Glutamatergic neuron (in vitro differentiated cells): Measurements from ENCODE around the gene AK3. TPM values are rescaled to one million over a fixed set of nuclear protein-coding genes. Genes with fewer than 3 reads are reported as not detected.

Experiments
- DNase-seq: peaks from one replicate; pipeline ENCODE4 v3.0.0; 2022
- H3K27ac Mint-ChIP-seq: one replicate; pipeline ENCODE4 v1.8.0; 2020; ENCODE audit warnings: mild to moderate bottlenecking, mixed read lengths, inconsistent platforms; ENCODE audit not compliant: unreplicated experiment
- H3K27me3 Mint-ChIP-seq: one replicate; pipeline ENCODE4 v1.8.0; 2020; ENCODE audit warnings: mild to moderate bottlenecking, moderate library complexity, mixed read lengths, inconsistent platforms; ENCODE audit not compliant: unreplicated experiment
- H3K36me3 Mint-ChIP-seq: one replicate; pipeline ENCODE4 v1.8.0; 2020; ENCODE audit warnings: mild to moderate bottlenecking, mixed read lengths, inconsistent platforms; ENCODE audit not compliant: unreplicated experiment
- H3K4me1 Mint-ChIP-seq: one replicate; pipeline ENCODE4 v1.8.0; 2020; ENCODE audit warnings: mild to moderate bottlenecking, low read depth, mixed read lengths, inconsistent platforms; ENCODE audit not compliant: unreplicated experiment
- H3K4me3 Mint-ChIP-seq: one replicate; pipeline ENCODE4 v1.8.0; 2020; ENCODE audit warnings: mild to moderate bottlenecking, mixed read lengths, inconsistent platforms; ENCODE audit not compliant: unreplicated experiment
- H3K9me3 Mint-ChIP-seq: one replicate; pipeline ENCODE4 v1.8.0; 2020; ENCODE audit warnings: mild to moderate bottlenecking, moderate library complexity, mixed read lengths, inconsistent platforms; ENCODE audit not compliant: unreplicated experiment
- CTCF ChIP-seq: fragments of 200-600 bp; sonication (generic); IDR thresholded peaks from one replicate; pipeline ENCODE4 v1.5.0; 2021; ENCODE audit not compliant: partially characterized antibody, unreplicated experiment
- total RNA-seq: library from RNA; stranded (reverse); fragmentation: NEBNext Ultra II Directional; extraction: Animal tissue kit (Norgen Biotek cat#: 25700); gene quantifications from one replicate; pipeline ENCODE4 v1.2.1, GENCODE V29; 2021; ENCODE audit not compliant: unreplicated experiment

The AK3 gene
- total RNA-seq, 1 donor from 2014 or later: 33.7 TPM

- DNase-seq: no peak
- no peaks in the 10 kb centered on the region for H3K4me1 Mint-ChIP-seq
- no peaks in the 10 kb centered on the region for H3K9me3 Mint-ChIP-seq
- no peaks in the 10 kb centered on the region for H3K36me3 Mint-ChIP-seq
- no peaks in the 10 kb centered on the region for H3K27me3 Mint-ChIP-seq
- no peak overlapping the region for H3K4me3 Mint-ChIP-seq
- H3K27ac Mint-ChIP-seq: no peak overlapping the region
- no peak for TF ChIP-seq CTCF
Measured at GRCh38 chr9:4700932-4701331, 40.1 kb downstream of the AK3 start.

- Mint-ChIP-seq H3K9me3 (no peaks in the 10 kb centered on the region), H3K27me3 (no peaks in the 10 kb centered on the region), H3K27ac (no peak overlapping the region)
Measured at GRCh38 chr9:4700091-4700490, 40.9 kb downstream of the AK3 start.

GRCh38 chr9:4691795-4692194, 49.2 kb downstream of the AK3 start:
- no peaks in the 10 kb centered on the region for H3K4me1 Mint-ChIP-seq
- H3K4me3 Mint-ChIP-seq: no peak overlapping the region
- no peak overlapping the region for H3K27ac Mint-ChIP-seq
- H3K27me3 Mint-ChIP-seq: no peaks in the 10 kb centered on the region
- no peaks in the 10 kb centered on the region for H3K9me3 Mint-ChIP-seq
- TF ChIP-seq CTCF: no peak
- DNase-seq: no peak
- no peaks in the 10 kb centered on the region for H3K36me3 Mint-ChIP-seq

More at GRCh38 chr9:4700091-4700490, 40.9 kb downstream of the AK3 start:
- no peak for TF ChIP-seq CTCF
- Mint-ChIP-seq H3K36me3 (no peaks in the 10 kb centered on the region), H3K4me1 (no peaks in the 10 kb centered on the region), H3K4me3 (no peak overlapping the region)
- no peak for DNase-seq

GRCh38 chr9:4690144-4690543, 50.9 kb downstream of the AK3 start:
- peaks cover 2% of the 10 kb centered on the region for H3K9me3 Mint-ChIP-seq
- H3K27ac Mint-ChIP-seq: no peak overlapping the region
- no peaks in the 10 kb centered on the region for H3K27me3 Mint-ChIP-seq
- no peaks in the 10 kb centered on the region for H3K36me3 Mint-ChIP-seq
- no peak overlapping the region for H3K4me3 Mint-ChIP-seq
- no peak for DNase-seq
- no peak for TF ChIP-seq CTCF
- H3K4me1 Mint-ChIP-seq: no peaks in the 10 kb centered on the region

- Mint-ChIP-seq H3K9me3 (peaks cover 2% of the 10 kb centered on the region), H3K27ac (no peak overlapping the region), H3K27me3 (no peaks in the 10 kb centered on the region), H3K4me1 (no peaks in the 10 kb centered on the region), H3K4me3 (no peak overlapping the region), H3K36me3 (no peaks in the 10 kb centered on the region)
- DNase-seq: no peak
- TF ChIP-seq CTCF: no peak
Measured at GRCh38 chr9:4689687-4690104, 51.3 kb downstream of the AK3 start.
